Vagina (tissue), 2 donors: Measurements from ENCODE around the gene SMTNL2. TPM values are rescaled to one million over a fixed set of nuclear protein-coding genes. Genes with fewer than 3 reads are reported as not detected.
A peak's percentile ranks its signal among the peaks of the same experiment; 100 is the strongest.

Source experiments
- DNase-seq, 2 donors: peaks; one replicate each; pipeline ENCODE4 v3.0.0-alpha.2; 2017; ENCODE audit errors: extremely low spot score in 2 of 2
- H3K27ac ChIP-seq: fragments of 200-600 bp; sonication (generic); one replicate; pipeline ENCODE4 v1.5.1; 2019
- H3K27me3 ChIP-seq: fragments of 200-600 bp; sonication (generic); one replicate; pipeline ENCODE4 v1.5.1; 2019
- H3K36me3 ChIP-seq, 2 donors: fragments of 200-600 bp; sonication (generic); one replicate each; pipeline ENCODE4 v1.5.1; 2017 to 2019
- H3K4me1 ChIP-seq: fragments of 200-600 bp; sonication (generic); one replicate; pipeline ENCODE4 v1.5.1; 2019
- H3K4me3 ChIP-seq, 2 donors: fragments of 200-600 bp; sonication (generic); 1 replicate in 1 of 2; 2 replicates in 1 of 2; pipeline ENCODE4 v1.5.1; 2016 to 2019
- H3K9me3 ChIP-seq: fragments of 200-600 bp; sonication (generic); one replicate; pipeline ENCODE4 v1.5.1; 2019
- POLR2A ChIP-seq, 2 donors: fragments of 450-650 bp; IDR thresholded peaks; one replicate each; pipeline ENCODE4 v1.6.1; 2017; ENCODE audit warnings: antibody characterized with exemption in 2 of 2, mild to moderate bottlenecking in 2 of 2, moderate library complexity in 2 of 2
- POLR2AphosphoS5 ChIP-seq, 2 donors: sonication (generic); formaldehyde crosslinking; IDR thresholded peaks; one replicate each; pipeline ENCODE4 v1.9.0; 2017; ENCODE audit warnings: antibody characterized with exemption in 2 of 2, mild to moderate bottlenecking in 2 of 2, low read depth in 1 of 2; ENCODE audit not compliant: insufficient read depth in 1 of 2
- intact Hi-C: fragments of 100-400 bp; cut with DNase I; formaldehyde crosslinking; loops from one replicate; pipeline ENCODE4 v1.15.1; 2023
- total RNA-seq: library from RNA; depleted of rRNA; stranded (reverse); fragments of >200 nt; gene quantifications from one replicate; pipeline ENCODE4 v1.2.3, GENCODE V29; 2016
- TF ChIP-seq, protein P1 (sequence below), 3 experiments: fragments of 450-650 bp in 2 of 3; fragments of 200-600 bp in 1 of 3; sonication (generic) in 1 of 3; IDR thresholded peaks; one replicate each; pipeline ENCODE4 v1.5.1; 2017 to 2019; ENCODE audit warnings: antibody characterized with exemption in 3 of 3, mild to moderate bottlenecking in 2 of 3, moderate library complexity in 2 of 3

Gene SMTNL2
- total RNA-seq, 1 donor from 2014 or later, result 2.5 TPM

DNA sequence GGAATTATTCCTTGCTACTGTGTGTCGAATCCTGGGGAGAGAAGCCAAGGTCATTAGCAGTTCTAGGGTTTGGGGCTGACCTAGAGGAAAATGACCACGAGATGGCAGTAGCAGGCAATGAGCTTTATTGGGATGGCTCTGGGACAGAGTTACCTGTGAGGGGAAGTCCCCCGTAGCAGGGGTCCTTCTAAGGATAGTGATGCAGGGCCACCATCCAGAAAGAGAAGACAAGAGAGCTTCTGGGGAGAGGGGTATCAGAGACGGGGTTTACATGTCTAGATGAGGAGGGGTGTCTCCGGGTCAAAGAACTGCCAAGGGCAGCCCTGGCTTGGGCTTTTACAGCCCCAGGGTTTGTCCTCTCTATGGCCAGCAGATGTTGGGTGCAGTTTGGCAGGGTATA lies 17.5 kb upstream of the SMTNL2 start:
- no peak overlapping the region for H3K27ac ChIP-seq
- intact Hi-C loops, result loop anchor here (2.0 kb wide), 1 partner anchor 60 kb away; no protein-coding TSS in a partner anchor

DNA sequence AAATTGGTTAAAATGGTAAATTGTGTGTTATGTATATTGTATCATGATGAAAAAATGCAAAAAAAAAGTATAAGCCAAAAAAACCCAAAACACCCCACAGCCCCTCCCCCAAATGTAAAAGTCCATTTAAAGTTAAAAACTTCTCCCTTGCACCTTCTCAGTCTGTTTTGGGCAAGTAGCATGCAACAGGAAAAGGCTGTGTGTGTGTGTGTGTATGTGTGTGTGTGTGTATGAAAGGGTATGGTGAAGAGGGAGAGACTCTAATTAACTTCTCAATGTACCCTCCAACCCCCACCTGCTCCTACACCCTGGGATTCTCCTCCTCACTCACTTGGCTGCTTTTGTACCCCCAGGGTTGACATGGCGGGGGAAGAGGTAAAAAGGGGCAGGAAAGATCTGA lies 14.7 kb upstream of the SMTNL2 start:
- no peaks in the 10 kb centered on the region for H3K36me3 ChIP-seq
- H3K4me1 ChIP-seq, result peaks cover 8% of the 10 kb centered on the region
- TF ChIP-seq, protein P1, sequence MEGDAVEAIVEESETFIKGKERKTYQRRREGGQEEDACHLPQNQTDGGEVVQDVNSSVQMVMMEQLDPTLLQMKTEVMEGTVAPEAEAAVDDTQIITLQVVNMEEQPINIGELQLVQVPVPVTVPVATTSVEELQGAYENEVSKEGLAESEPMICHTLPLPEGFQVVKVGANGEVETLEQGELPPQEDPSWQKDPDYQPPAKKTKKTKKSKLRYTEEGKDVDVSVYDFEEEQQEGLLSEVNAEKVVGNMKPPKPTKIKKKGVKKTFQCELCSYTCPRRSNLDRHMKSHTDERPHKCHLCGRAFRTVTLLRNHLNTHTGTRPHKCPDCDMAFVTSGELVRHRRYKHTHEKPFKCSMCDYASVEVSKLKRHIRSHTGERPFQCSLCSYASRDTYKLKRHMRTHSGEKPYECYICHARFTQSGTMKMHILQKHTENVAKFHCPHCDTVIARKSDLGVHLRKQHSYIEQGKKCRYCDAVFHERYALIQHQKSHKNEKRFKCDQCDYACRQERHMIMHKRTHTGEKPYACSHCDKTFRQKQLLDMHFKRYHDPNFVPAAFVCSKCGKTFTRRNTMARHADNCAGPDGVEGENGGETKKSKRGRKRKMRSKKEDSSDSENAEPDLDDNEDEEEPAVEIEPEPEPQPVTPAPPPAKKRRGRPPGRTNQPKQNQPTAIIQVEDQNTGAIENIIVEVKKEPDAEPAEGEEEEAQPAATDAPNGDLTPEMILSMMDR (IDR thresholded peaks at IDR 0.05), result no peak
- no peak for TF ChIP-seq POLR2AphosphoS5 (IDR thresholded peaks at IDR 0.05; ENCODE audit: insufficient read depth in 1 of 2, low read depth in 1 of 2)
- no peak for TF ChIP-seq POLR2A (IDR thresholded peaks at IDR 0.05)

More for the DNA sequence above, 17.5 kb upstream of the SMTNL2 start:
- H3K36me3 ChIP-seq, result no peaks in the 10 kb centered on the region
- no peaks in the 10 kb centered on the region for H3K9me3 ChIP-seq
- no peaks in the 10 kb centered on the region for H3K27me3 ChIP-seq
- DNase-seq, result no peak
- H3K4me1 ChIP-seq, result peaks cover 14% of the 10 kb centered on the region
- no peak overlapping the region for H3K4me3 ChIP-seq
- TF ChIP-seq POLR2AphosphoS5 (IDR thresholded peaks at IDR 0.05; ENCODE audit: insufficient read depth in 1 of 2, low read depth in 1 of 2), result no peak
- TF ChIP-seq, protein P1 (IDR thresholded peaks at IDR 0.05), result peak; percentile 12 to 67 (median 60)
- no peak for TF ChIP-seq POLR2A (IDR thresholded peaks at IDR 0.05)

DNA sequence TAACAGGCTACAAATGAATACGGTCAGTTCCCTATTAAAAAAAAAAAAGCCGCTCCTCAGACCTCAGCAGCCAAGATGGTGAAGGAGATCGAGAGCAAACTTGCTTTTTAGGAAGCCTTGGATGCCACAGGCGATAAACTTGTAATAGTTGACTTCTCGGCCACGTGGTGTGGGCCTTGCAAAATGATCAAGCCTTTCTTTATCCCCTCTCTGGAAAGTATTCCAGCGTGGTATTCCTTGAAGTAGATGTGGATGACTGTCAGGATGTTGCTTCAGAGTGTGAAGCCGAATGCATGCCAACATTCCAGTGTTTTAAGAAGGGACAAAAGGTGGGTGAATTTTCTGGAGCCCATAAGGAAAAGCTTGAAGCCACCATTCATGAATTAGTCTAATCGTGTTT lies 12.2 kb upstream of the SMTNL2 start:
- H3K27me3 ChIP-seq, result no peaks in the 10 kb centered on the region
- no peaks in the 10 kb centered on the region for H3K4me1 ChIP-seq
- no peaks in the 10 kb centered on the region for H3K36me3 ChIP-seq
- intact Hi-C loops, result no loop called here
- TF ChIP-seq POLR2A (IDR thresholded peaks at IDR 0.05) (no peak), POLR2AphosphoS5 (IDR thresholded peaks at IDR 0.05; ENCODE audit: insufficient read depth in 1 of 2, low read depth in 1 of 2) (no peak)
- TF ChIP-seq, protein P1 (IDR thresholded peaks at IDR 0.05), result no peak
- no peaks in the 10 kb centered on the region for H3K9me3 ChIP-seq
- no peak overlapping the region for H3K27ac ChIP-seq
- DNase-seq, result no peak
- H3K4me3 ChIP-seq, result no peak overlapping the region

More for the DNA sequence above, 14.7 kb upstream of the SMTNL2 start:
- intact Hi-C loops, result no loop called here
- no peak for DNase-seq
- Histone ChIP-seq H3K27me3 (no peaks in the 10 kb centered on the region), H3K27ac (no peak overlapping the region), H3K4me3 (no peak overlapping the region), H3K9me3 (no peaks in the 10 kb centered on the region)

DNA sequence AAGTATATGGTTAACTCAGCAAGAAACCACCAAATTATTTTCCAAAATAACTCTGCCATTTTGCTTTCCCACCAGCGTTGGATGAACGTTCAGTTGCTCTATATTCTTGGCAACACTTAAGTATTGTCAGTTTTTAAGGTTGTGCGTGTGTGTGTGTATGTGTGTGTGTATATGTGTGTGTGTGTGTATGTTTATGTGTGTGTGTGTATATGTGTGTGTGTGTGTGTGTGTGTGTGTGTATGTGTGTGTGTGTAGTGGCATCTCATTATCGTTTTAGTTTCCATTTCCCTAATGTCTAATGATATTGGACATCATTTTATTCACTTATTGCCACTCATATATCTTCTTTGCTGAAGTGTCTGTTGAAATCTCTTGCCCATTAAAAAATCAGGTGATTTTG lies 11.2 kb upstream of the SMTNL2 start:
- H3K4me1 ChIP-seq, result no peaks in the 10 kb centered on the region
- no peak for TF ChIP-seq POLR2AphosphoS5 (IDR thresholded peaks at IDR 0.05; ENCODE audit: insufficient read depth in 1 of 2, low read depth in 1 of 2)
- TF ChIP-seq, protein P1 (IDR thresholded peaks at IDR 0.05), result no peak
- no peak for TF ChIP-seq POLR2A (IDR thresholded peaks at IDR 0.05)
- no peaks in the 10 kb centered on the region for H3K9me3 ChIP-seq
- intact Hi-C loops, result no loop called here
- H3K4me3 ChIP-seq, result no peak overlapping the region
- H3K36me3 ChIP-seq, result no peaks in the 10 kb centered on the region
- no peak overlapping the region for H3K27ac ChIP-seq
- H3K27me3 ChIP-seq, result no peaks in the 10 kb centered on the region
- no peak for DNase-seq

DNA sequence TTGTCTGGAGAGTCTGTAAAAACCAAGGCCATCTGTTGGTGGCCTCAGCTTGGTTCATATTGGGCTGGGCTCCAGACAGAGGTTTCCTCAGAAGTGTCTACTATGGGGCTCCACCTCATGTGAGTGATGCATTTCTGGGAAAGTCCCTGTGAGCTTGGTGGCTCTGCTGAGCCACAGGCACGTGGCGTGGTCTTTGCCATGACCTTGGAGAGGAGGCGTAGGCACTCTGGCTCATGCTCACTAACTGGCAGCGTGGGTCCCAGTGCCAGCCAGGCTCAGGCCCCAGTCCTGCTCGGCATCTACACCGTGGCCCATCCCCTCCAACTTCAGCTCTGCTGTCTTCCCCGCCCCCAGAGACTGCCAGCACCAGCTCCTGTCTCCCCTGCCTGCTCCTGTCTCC lies 10.7 kb upstream of the SMTNL2 start:
- no peaks in the 10 kb centered on the region for H3K9me3 ChIP-seq
- no peaks in the 10 kb centered on the region for H3K36me3 ChIP-seq
- DNase-seq, result no peak
- no peaks in the 10 kb centered on the region for H3K4me1 ChIP-seq
- intact Hi-C loops, result no loop called here
- no peak overlapping the region for H3K4me3 ChIP-seq
- no peak overlapping the region for H3K27ac ChIP-seq
- no peak for TF ChIP-seq POLR2A (IDR thresholded peaks at IDR 0.05)
- TF ChIP-seq POLR2AphosphoS5 (IDR thresholded peaks at IDR 0.05; ENCODE audit: insufficient read depth in 1 of 2, low read depth in 1 of 2), result no peak
- TF ChIP-seq, protein P1 (IDR thresholded peaks at IDR 0.05), result no peak
- no peaks in the 10 kb centered on the region for H3K27me3 ChIP-seq
